Erythroblast (primary cell): ENCODE measurements around the gene EYS.

Experiments
- GATA1 ChIP-seq: IDR thresholded peaks from 2 replicates; pipeline ENCODE4 v1.6.1; 2011; ENCODE audit warnings: low read depth, mild to moderate bottlenecking, control low read depth, low read length, moderate library complexity
- POLR2A ChIP-seq: IDR thresholded peaks from 2 replicates; pipeline ENCODE4 v1.6.1; 2011; ENCODE audit warnings: mild to moderate bottlenecking, low read length

DNA sequence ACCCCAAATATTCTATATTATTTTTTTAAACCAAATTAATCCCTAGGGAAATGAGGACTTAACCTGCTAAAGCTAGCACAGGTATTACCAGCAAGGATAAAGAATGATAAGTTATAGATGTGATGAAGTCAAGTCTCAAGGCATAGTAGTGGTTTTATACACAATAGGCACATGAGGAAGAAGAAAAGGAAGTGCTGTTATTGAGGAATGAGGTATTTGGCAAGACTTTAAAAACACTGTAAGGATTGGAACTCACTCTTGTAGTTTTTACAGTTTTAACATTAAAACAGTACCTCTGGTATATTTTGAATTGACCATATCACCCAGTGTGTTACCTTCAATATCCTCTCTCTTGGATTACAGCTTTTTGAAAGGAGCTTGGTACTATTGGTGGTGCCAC, 2016.8 kb downstream of the EYS start:
- TF ChIP-seq POLR2A = no peak
- no peak for TF ChIP-seq GATA1
